ENCODE results near the gene CATSPER1. TPM values are rescaled to one million over a fixed set of nuclear protein-coding genes. Genes with fewer than 3 reads are reported as not detected.
A peak's percentile ranks its signal among the peaks of the same experiment; 100 is the strongest.

The CATSPER1 gene
- total RNA-seq, 1 experiment from 2014 or later, result 0.61 TPM

- no peaks in the 10 kb centered on the region for H3K9me3 Mint-ChIP-seq (ENCODE audit: unreplicated experiment)
- no peaks in the 10 kb centered on the region for H3K27me3 Mint-ChIP-seq (ENCODE audit: insufficient read depth, unreplicated experiment)
- no peak overlapping the region for H3K4me3 Mint-ChIP-seq (ENCODE audit: unreplicated experiment)
- TSS peak; percentile 21 for BruUV-seq (replicated peaks)
- no peak overlapping the region for H3K27ac Mint-ChIP-seq (ENCODE audit: low read depth, unreplicated experiment)
- ChIA-PET CTCF (interaction anchor here (0.5 to 12.8 kb wide), 3 partner anchors 10 to 96 kb away, joined by 3 to 203 read pairs (median 3); partner anchors contain the start of genes CCDC85B and FIBP), POLR2A (interaction anchor here (0.7 kb wide), 1 partner anchor 131 kb away, joined by 3 read pairs; no protein-coding TSS in a partner anchor)
- TF ChIP-seq CTCF (IDR thresholded peaks at IDR 0.05; ENCODE audit: unreplicated experiment), result no peak
- intact Hi-C loops (cut with micrococcal nuclease), result no loop called here
- DNase-seq (ENCODE audit: unreplicated experiment), result no peak
- H3K4me1 Mint-ChIP-seq (ENCODE audit: insufficient read depth, unreplicated experiment), result no peaks in the 10 kb centered on the region
- H3K36me3 Mint-ChIP-seq (ENCODE audit: insufficient read depth, unreplicated experiment), result peaks cover 27% of the 10 kb centered on the region
These were observed 43.3 kb downstream of the CATSPER1 start for GRCh38 chr11:65982824-65983588.

- TF ChIP-seq CTCF (IDR thresholded peaks at IDR 0.05; ENCODE audit: unreplicated experiment), result no peak
- intact Hi-C loops (cut with micrococcal nuclease), result no loop called here
- Mint-ChIP-seq H3K9me3 (ENCODE audit: unreplicated experiment) (no peaks in the 10 kb centered on the region), H3K36me3 (ENCODE audit: insufficient read depth, unreplicated experiment) (peaks cover 33% of the 10 kb centered on the region), H3K27ac (ENCODE audit: low read depth, unreplicated experiment) (no peak overlapping the region), H3K4me1 (ENCODE audit: insufficient read depth, unreplicated experiment) (no peaks in the 10 kb centered on the region), H3K4me3 (ENCODE audit: unreplicated experiment) (no peak overlapping the region), H3K27me3 (ENCODE audit: insufficient read depth, unreplicated experiment) (no peaks in the 10 kb centered on the region)
- BruUV-seq (replicated peaks), result no TSS peak
- ChIA-PET CTCF (interaction anchor here (12.8 kb wide), 1 partner anchor 95 kb away, joined by 203 read pairs; the partner anchor contains the start of genes CCDC85B and FIBP), POLR2A (interaction anchor here (0.6 to 0.7 kb wide), 2 partner anchors 82 to 131 kb away, joined by 3 read pairs; no protein-coding TSS in a partner anchor)
- no peak for DNase-seq (ENCODE audit: unreplicated experiment)
These were observed 44.1 kb downstream of the CATSPER1 start for GRCh38 chr11:65981972-65982823.

GRCh38 chr11:65981101-65981740 is 45.1 kb downstream of the CATSPER1 start:
- DNase-seq (ENCODE audit: unreplicated experiment), result no peak
- CTCF ChIA-PET, result interaction anchor here (1.0 kb wide), 1 partner anchor 15 kb away, joined by 3 read pairs; no protein-coding TSS in a partner anchor
- intact Hi-C loops (cut with micrococcal nuclease), result no loop called here
- Mint-ChIP-seq H3K36me3 (ENCODE audit: insufficient read depth, unreplicated experiment) (peaks cover 34% of the 10 kb centered on the region), H3K9me3 (ENCODE audit: unreplicated experiment) (no peaks in the 10 kb centered on the region), H3K4me3 (ENCODE audit: unreplicated experiment) (no peak overlapping the region), H3K27me3 (ENCODE audit: insufficient read depth, unreplicated experiment) (no peaks in the 10 kb centered on the region), H3K4me1 (ENCODE audit: insufficient read depth, unreplicated experiment) (no peaks in the 10 kb centered on the region), H3K27ac (ENCODE audit: low read depth, unreplicated experiment) (no peak overlapping the region)
- no peak for TF ChIP-seq CTCF (IDR thresholded peaks at IDR 0.05; ENCODE audit: unreplicated experiment)
- POLR2A ChIA-PET, result interaction anchor here (0.6 to 1.3 kb wide), 2 partner anchors 9 to 81 kb away, joined by 3 read pairs; no protein-coding TSS in a partner anchor
- no TSS peak for BruUV-seq (replicated peaks)
